Breast epithelium (tissue), 4 donors: ENCODE data around the gene ZNF236. TPM values are rescaled to one million over a fixed set of nuclear protein-coding genes. Genes with fewer than 3 reads are reported as not detected.

ENCODE experiments used
- DNase-seq, 2 donors: peaks; one replicate each; pipeline ENCODE4 v3.0.0-alpha.2; 2019; ENCODE audit warnings: low spot score in 2 of 2
- H3K27ac ChIP-seq, 2 donors: fragments of 200-600 bp; sonication (generic) in 1 of 2; one replicate each; pipeline ENCODE4 v1.5.1; 2016 to 2019; ENCODE audit warnings: mild to moderate bottlenecking in 1 of 2
- H3K27me3 ChIP-seq, 2 donors: fragments of 200-600 bp; sonication (generic) in 1 of 2; one replicate each; pipeline versions ENCODE4 v1.5.1 to v1.6.0; 2017 to 2019; ENCODE audit warnings: control low read depth in 1 of 2, mild to moderate bottlenecking in 1 of 2
- H3K36me3 ChIP-seq: fragments of 200-600 bp; one replicate; pipeline ENCODE4 v1.5.1; 2019
- H3K4me1 ChIP-seq, 2 donors: fragments of 200-600 bp; sonication (generic); one replicate each; pipeline ENCODE4 v1.5.1; 2016 to 2019; ENCODE audit warnings: control low read depth in 1 of 2
- H3K4me3 ChIP-seq, 3 donors: fragments of 200-600 bp; sonication (generic); 1 replicate in 2 of 3; 2 replicates in 1 of 3; pipeline ENCODE4 v1.5.1; 2016 to 2019; ENCODE audit warnings: mild to moderate bottlenecking in 3 of 3, moderate library complexity in 2 of 3
- H3K9me3 ChIP-seq, 2 donors: fragments of 200-600 bp; sonication (generic) in 1 of 2; one replicate each; pipeline ENCODE4 v1.5.1; 2016 to 2019; ENCODE audit warnings: control low read depth in 1 of 2
- CTCF ChIP-seq, 3 donors: fragments of 450-650 bp; IDR thresholded peaks; one replicate each; pipeline ENCODE4 v1.5.1; 2016 to 2017; ENCODE audit warnings: antibody characterized with exemption in 3 of 3, mild to moderate bottlenecking in 3 of 3, moderate library complexity in 3 of 3
- POLR2A ChIP-seq: fragments of 450-650 bp; IDR thresholded peaks from one replicate; pipeline ENCODE4 v1.6.1; 2016; ENCODE audit warnings: antibody characterized with exemption, mild to moderate bottlenecking, moderate library complexity
- POLR2AphosphoS5 ChIP-seq, 3 donors: sonication (generic); formaldehyde crosslinking; IDR thresholded peaks; one replicate each; pipeline ENCODE4 v1.6.1; 2017; ENCODE audit warnings: antibody characterized with exemption in 3 of 3
- intact Hi-C: fragments of 100-400 bp; cut with DNase I; formaldehyde crosslinking; loops from one replicate; pipeline ENCODE4 v1.15.1; 2023; ENCODE audit warnings: low total_unique reads
- total RNA-seq, 3 donors: library from RNA; depleted of rRNA; stranded (reverse); fragments of >200 nt; gene quantifications; one replicate each; pipeline ENCODE4 v1.1.0, GENCODE V29; 2016

ZNF236 gene
- total RNA-seq, 3 donors from 2014 or later: 12.3 to 28.2 (median 27.1) TPM

DNA sequence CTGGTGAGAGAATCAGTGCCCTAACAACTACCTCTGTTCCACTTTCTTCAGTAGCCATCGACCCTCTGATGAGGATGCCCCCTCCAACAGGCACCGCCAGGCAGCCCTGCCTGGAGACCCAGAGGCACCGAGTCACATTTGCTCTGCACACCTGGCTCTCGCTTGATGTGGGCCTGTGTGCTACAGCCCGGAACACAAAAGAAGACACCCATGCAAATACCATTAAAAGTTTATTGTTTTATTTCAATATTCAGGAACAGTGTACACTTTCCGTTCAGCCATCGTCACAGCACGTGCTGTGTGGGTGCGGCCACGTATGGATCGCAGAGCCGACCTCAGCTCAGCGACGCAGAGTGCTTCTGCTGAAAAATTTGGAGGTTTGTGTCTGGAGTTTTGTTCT, 156.3 kb downstream of the ZNF236 start:
- TF ChIP-seq CTCF (IDR thresholded peaks at IDR 0.05) (no peak), POLR2A (no peak), POLR2AphosphoS5 (IDR thresholded peaks at IDR 0.05) (no peak)
- H3K27ac ChIP-seq: no peak overlapping the region
- H3K4me3 ChIP-seq: no peak overlapping the region
- H3K27me3 ChIP-seq: no peaks in the 10 kb centered on the region
- no peak for DNase-seq
- H3K4me1 ChIP-seq: no peaks in the 10 kb centered on the region
- H3K36me3 ChIP-seq: no peaks in the 10 kb centered on the region
- no peaks in the 10 kb centered on the region for H3K9me3 ChIP-seq
- intact Hi-C loops: no loop called here

DNA sequence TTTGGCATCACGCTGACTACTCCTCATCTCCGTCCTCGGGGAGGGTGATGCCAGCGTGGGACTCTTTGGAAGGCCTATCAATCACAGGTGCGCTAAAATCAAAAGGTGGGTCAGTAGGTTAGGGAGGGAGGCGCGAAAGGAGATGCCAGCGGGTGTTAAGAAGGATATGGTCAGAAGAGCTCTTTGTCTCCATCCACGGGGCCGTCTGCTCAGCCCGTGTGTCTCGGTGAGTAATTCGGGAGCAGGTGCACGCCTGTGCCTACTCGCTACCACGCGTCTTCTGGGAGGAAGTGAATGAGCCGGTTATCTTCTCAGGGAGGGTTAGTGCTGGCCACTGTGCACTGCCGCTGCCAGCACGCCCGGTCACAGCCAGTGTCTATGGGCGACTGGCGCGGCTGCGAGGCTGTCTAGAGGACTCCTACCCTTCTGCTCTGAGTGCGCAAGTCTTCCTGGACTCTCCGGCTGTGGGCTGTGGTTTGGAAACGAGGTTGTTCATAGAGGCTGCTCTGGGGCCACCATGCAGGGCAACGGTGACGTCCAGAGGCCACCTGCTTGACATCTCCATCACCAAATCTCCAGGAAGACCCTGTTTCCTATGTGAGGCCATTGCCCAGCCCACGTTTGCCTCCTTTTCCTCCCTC, 156.9 kb downstream of the ZNF236 start:
- no peak for DNase-seq
- TF ChIP-seq POLR2AphosphoS5 (IDR thresholded peaks at IDR 0.05) (no peak), CTCF (IDR thresholded peaks at IDR 0.05) (no peak), POLR2A (no peak)
- Histone ChIP-seq H3K27me3 (no peaks in the 10 kb centered on the region), H3K4me1 (no peaks in the 10 kb centered on the region), H3K27ac (no peak overlapping the region), H3K9me3 (no peaks in the 10 kb centered on the region), H3K4me3 (no peak overlapping the region), H3K36me3 (no peaks in the 10 kb centered on the region)
- intact Hi-C loops: no loop called here

DNA sequence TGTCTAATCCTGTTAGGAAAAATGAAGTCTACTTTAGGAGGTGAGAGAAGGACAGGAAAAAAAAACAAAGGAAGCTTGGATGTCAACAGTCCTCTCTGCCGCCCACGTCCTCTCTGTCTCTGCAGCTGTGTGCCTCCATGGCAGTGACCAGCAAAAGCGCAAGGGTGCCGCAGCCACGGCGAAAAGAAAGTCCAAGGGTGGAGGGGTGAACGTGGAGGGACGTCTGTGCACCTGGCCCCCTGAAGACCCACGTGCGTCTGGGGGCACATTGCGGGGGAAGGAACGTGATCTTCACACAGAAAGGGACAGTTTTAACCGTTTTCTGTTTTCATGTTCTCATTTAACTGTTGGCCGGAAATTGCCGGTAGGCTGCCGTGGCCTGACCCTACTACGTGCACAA, 157.5 kb downstream of the ZNF236 start:
- no peaks in the 10 kb centered on the region for H3K36me3 ChIP-seq
- no peak overlapping the region for H3K27ac ChIP-seq
- H3K27me3 ChIP-seq: no peaks in the 10 kb centered on the region
- no peak overlapping the region for H3K4me3 ChIP-seq
- H3K4me1 ChIP-seq: no peaks in the 10 kb centered on the region
- no peak for TF ChIP-seq CTCF (IDR thresholded peaks at IDR 0.05)
- no peak for TF ChIP-seq POLR2AphosphoS5 (IDR thresholded peaks at IDR 0.05)
- no peak for TF ChIP-seq POLR2A
- no peak for DNase-seq
- no peaks in the 10 kb centered on the region for H3K9me3 ChIP-seq
- intact Hi-C loops: no loop called here

DNA sequence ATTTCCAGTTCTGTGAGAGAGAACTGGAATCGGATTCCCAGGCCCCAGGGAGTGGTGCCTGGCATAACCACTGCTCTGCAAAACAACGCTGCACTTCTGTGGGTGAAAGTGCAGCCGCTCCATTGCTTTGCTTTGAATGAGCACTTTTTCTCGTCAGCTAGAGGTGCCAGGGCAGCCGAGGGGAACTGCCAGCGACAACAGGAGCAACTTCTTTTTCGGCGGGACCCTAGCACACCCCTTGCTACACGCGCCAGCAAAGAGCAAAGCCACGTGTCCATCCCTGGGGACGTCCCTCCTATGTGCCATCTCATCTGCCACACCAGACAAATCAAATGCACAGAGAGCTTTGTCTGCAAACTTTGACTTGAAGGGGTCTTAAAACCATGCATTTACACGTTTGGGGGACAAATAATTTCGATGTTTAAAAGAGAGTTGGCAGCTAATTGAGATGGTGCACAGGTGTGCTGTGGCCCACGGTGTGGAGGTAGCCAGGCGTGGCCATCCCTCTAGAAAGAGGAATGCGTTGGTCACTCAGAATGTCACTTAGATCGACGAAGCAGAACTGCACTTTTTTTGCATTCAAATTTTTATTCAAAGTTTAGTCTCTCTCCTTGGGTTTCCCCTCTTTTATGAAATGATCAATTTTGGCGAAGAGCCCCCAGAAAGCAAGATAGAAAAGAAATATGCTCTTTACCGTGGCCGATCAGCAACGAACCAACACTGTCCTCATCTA, 158.5 kb downstream of the ZNF236 start:
- H3K4me3 ChIP-seq: no peak overlapping the region
- TF ChIP-seq CTCF (IDR thresholded peaks at IDR 0.05) (no peak), POLR2AphosphoS5 (IDR thresholded peaks at IDR 0.05) (no peak)
- no peaks in the 10 kb centered on the region for H3K9me3 ChIP-seq
- H3K36me3 ChIP-seq: no peaks in the 10 kb centered on the region
- intact Hi-C loops: no loop called here
- no peaks in the 10 kb centered on the region for H3K4me1 ChIP-seq
- no peak for DNase-seq
- no peak overlapping the region for H3K27ac ChIP-seq
- no peaks in the 10 kb centered on the region for H3K27me3 ChIP-seq

DNA sequence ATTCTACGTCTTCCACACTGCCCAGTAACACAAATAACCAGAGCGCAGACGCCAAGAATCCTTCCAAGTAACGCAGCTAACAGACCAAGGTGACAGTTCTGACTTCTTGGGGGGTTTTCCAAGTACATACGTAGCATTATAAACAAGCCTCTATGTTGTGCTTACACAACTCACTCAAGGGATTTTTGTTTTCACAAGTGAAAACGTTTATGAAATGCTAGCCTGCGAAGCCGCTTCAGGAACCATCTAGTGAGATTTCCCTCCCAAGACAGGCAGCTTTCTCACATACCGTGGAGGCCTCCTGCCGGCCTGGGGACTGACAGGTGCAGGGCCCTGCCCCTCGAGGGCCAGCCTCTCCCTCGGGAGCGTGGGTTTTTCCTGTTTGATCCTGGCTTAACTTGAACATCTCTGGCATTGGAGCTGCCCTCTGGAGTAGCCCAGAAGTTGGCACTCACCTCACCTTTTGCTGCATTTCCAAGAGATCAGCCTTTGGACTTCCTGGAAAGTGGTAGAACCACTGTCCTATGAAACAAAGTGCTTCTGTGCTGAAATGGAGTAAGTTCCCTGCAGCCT, 159.1 kb downstream of the ZNF236 start:
- H3K4me3 ChIP-seq: no peak overlapping the region

More for the DNA sequence above, 159.1 kb downstream of the ZNF236 start:
- Histone ChIP-seq H3K36me3 (no peaks in the 10 kb centered on the region), H3K4me1 (no peaks in the 10 kb centered on the region), H3K27ac (no peak overlapping the region), H3K27me3 (no peaks in the 10 kb centered on the region), H3K9me3 (no peaks in the 10 kb centered on the region)
- no peak for TF ChIP-seq POLR2AphosphoS5 (IDR thresholded peaks at IDR 0.05)
- intact Hi-C loops: no loop called here
- no peak for DNase-seq
